DND-41 (cell line): ENCODE results near the gene IL21R.
A peak's percentile ranks its signal among the peaks of the same experiment; 100 is the strongest.

Experiments used
- ATAC-seq: fragments of 200-7000 bp; cut with Tn5 transposase; 3 replicates; pipeline ENCODE4 v1.9.1; 2021; ENCODE audit warnings: low read depth; ENCODE audit not compliant: insufficient read depth
- DNase-seq: peaks from one replicate; pipeline ENCODE4 v3.0.0-alpha.2; 2020
- H2AFZ ChIP-seq: 2 replicates; pipeline ENCODE4 v1.6.0; 2012; ENCODE audit warnings: low read depth, low read length
- H3K27ac ChIP-seq: 2 replicates; pipeline ENCODE4 v1.5.1; 2012; ENCODE audit warnings: low read length, inconsistent platforms
- H3K27me3 ChIP-seq: fragments of 200-600 bp; sonication (generic); 2 replicates; pipeline ENCODE4 v1.6.0; 2012; ENCODE audit warnings: low read length, mild to moderate bottlenecking, inconsistent platforms; ENCODE audit not compliant: insufficient read depth, poor library complexity
- H3K36me3 ChIP-seq: 2 replicates; pipeline ENCODE4 v1.5.1; 2012; ENCODE audit warnings: low read length, inconsistent platforms; ENCODE audit not compliant: insufficient read depth
- H3K4me1 ChIP-seq: 2 replicates; pipeline ENCODE4 v1.5.1; 2012; ENCODE audit warnings: mild to moderate bottlenecking, low read length; ENCODE audit not compliant: insufficient read depth
- H3K4me2 ChIP-seq: 2 replicates; pipeline ENCODE4 v1.6.0; 2012; ENCODE audit warnings: mild to moderate bottlenecking, moderate library complexity, low read length, inconsistent platforms; ENCODE audit not compliant: insufficient read depth
- H3K4me3 ChIP-seq, 2 experiments: fragments of 200-600 bp in 1 of 2; shearing (Covaris generic) in 1 of 2; 2 replicates each; pipeline ENCODE4 v1.5.1; 2012 to 2016; ENCODE audit warnings: inconsistent platforms in 2 of 2, low read length in 2 of 2, mild to moderate bottlenecking in 2 of 2, low read depth in 1 of 2, moderate library complexity in 1 of 2
- H3K79me2 ChIP-seq: 2 replicates; pipeline ENCODE4 v1.6.0; 2012; ENCODE audit warnings: low read length, inconsistent platforms; ENCODE audit not compliant: insufficient read depth
- H3K9ac ChIP-seq: 2 replicates; pipeline ENCODE4 v1.6.0; 2012; ENCODE audit warnings: low read depth, mild to moderate bottlenecking, inconsistent platforms, low read length, moderate library complexity
- H3K9me3 ChIP-seq: 2 replicates; pipeline ENCODE4 v1.5.1; 2012; ENCODE audit warnings: low read length, moderate library complexity, mild to moderate bottlenecking, inconsistent platforms; ENCODE audit not compliant: insufficient read depth, severe bottlenecking
- H4K20me1 ChIP-seq: 2 replicates; pipeline ENCODE4 v1.6.0; 2012; ENCODE audit warnings: low read length; ENCODE audit not compliant: insufficient read depth
- CTCF ChIP-seq: IDR thresholded peaks from 2 replicates; pipeline ENCODE4 v1.5.1; 2012; ENCODE audit warnings: borderline replicate concordance, low read length, moderate library complexity, mild to moderate bottlenecking; ENCODE audit not compliant: poor library complexity, severe bottlenecking; ENCODE audit errors: extremely low read depth
- EZH2 ChIP-seq: IDR thresholded peaks from 3 replicates; pipeline ENCODE4 v1.6.1; 2012; ENCODE audit warnings: borderline replicate concordance, low read depth, mild to moderate bottlenecking, moderate library complexity, low read length, inconsistent platforms; ENCODE audit not compliant: severe bottlenecking

Gene IL21R

GRCh38 chr16:27401768-27402568, at the start of gene IL21R:
IL21R (plus strand) TSS chr16:27402174; CDS start chr16:27430072, 27,898 bp downstream.
- Histone ChIP-seq H3K4me1 (peaks cover 43% of the 10 kb centered on the region), H3K36me3 (no peaks in the 10 kb centered on the region), H3K4me2 (peak within 1 kb of the TSS; percentile 63), H4K20me1 (no peaks in the 10 kb centered on the region), H2AFZ (peak within 1 kb of the TSS; percentile 48), H3K9me3 (no peaks in the 10 kb centered on the region), H3K27ac (peak within 1 kb of the TSS; percentile 63), H3K4me3 (peak within 1 kb of the TSS in 1 of 2 experiments; percentile 41; a peak in 2 of 4 replicates), H3K27me3 (no peaks in the 10 kb centered on the region), H3K79me2 (no peaks in the 10 kb centered on the region), H3K9ac (peak within 1 kb of the TSS; percentile 42)
- TF ChIP-seq EZH2 (no peak), CTCF (no peak)
- ATAC-seq = peak; percentile 95
- peak; percentile 95 for DNase-seq

DNA sequence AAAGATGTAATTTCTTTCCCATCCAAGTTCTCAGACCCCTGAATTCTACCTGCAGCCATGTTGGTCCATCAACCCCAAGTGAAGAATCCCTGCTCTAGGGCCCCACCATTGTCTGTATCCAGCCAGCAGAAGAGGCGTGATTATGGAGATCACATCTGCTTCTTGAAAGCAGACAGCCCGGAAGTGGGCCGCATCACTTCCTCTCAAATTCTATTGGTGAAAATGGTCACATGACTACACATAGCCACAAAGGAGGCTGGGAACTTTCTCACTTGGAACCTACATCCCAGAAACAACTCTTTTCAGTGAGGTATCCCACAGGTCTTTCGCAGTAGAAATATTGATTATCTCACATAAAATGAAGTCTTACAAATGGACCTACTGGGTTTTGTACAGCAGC, 48.1 kb upstream of the IL21R start:
- Histone ChIP-seq H3K4me3 (no peak overlapping the region), H3K36me3 (peaks cover 78% of the 10 kb centered on the region), H3K27me3 (no peaks in the 10 kb centered on the region), H3K79me2 (no peaks in the 10 kb centered on the region), H3K4me2 (no peak overlapping the region), H4K20me1 (no peaks in the 10 kb centered on the region), H3K9me3 (no peaks in the 10 kb centered on the region), H3K9ac (no peak overlapping the region), H3K27ac (no peak overlapping the region), H2AFZ (no peak overlapping the region), H3K4me1 (no peaks in the 10 kb centered on the region)
- ATAC-seq (0 out of 3 replicates have a peak, but pooled peaks have one; percentile 35), DNase-seq (no peak)
- TF ChIP-seq EZH2 (no peak), CTCF (no peak)

DNA sequence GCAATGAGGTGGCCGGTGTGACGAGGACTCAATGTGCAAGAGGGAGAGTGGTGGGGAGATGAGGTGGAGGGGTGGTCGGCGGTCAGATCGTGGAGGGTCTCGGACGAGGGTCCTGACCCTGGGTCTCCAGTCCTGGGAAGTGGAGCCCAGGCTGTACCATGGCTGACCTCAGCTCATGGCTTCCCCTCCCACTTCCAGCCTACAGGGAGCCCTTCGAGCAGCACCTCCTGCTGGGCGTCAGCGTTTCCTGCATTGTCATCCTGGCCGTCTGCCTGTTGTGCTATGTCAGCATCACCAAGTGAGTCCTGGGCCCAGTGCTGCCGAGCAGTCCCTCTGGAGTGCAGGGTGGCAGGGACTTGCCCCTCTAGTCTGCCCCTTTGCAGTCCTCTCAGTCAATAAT, 46.4 kb upstream of the IL21R start:
- Histone ChIP-seq H3K4me2 (no peak overlapping the region), H4K20me1 (no peaks in the 10 kb centered on the region), H2AFZ (no peak overlapping the region), H3K27ac (peak overlapping the region; percentile 37; the same call in 1 of the 2 replicates), H3K9me3 (no peaks in the 10 kb centered on the region), H3K27me3 (no peaks in the 10 kb centered on the region), H3K4me1 (no peaks in the 10 kb centered on the region), H3K9ac (no peak overlapping the region), H3K36me3 (peaks cover 76% of the 10 kb centered on the region), H3K4me3 (no peak overlapping the region), H3K79me2 (no peaks in the 10 kb centered on the region)
- TF ChIP-seq CTCF (peak; percentile 67), EZH2 (no peak)
- ATAC-seq (peak; percentile 60; the same call in 1 of the 3 replicates), DNase-seq (peak; percentile 45)
